Glutamatergic neuron (in vitro differentiated cells): Measurements from ENCODE around the gene DLG2. TPM values are rescaled to one million over a fixed set of nuclear protein-coding genes. Genes with fewer than 3 reads are reported as not detected.

Source experiments
- DNase-seq: peaks from one replicate; pipeline ENCODE4 v3.0.0; 2022
- H3K27ac Mint-ChIP-seq: one replicate; pipeline ENCODE4 v1.8.0; 2020; ENCODE audit warnings: mild to moderate bottlenecking, mixed read lengths, inconsistent platforms; ENCODE audit not compliant: unreplicated experiment
- H3K27me3 Mint-ChIP-seq: one replicate; pipeline ENCODE4 v1.8.0; 2020; ENCODE audit warnings: mild to moderate bottlenecking, moderate library complexity, mixed read lengths, inconsistent platforms; ENCODE audit not compliant: unreplicated experiment
- H3K36me3 Mint-ChIP-seq: one replicate; pipeline ENCODE4 v1.8.0; 2020; ENCODE audit warnings: mild to moderate bottlenecking, mixed read lengths, inconsistent platforms; ENCODE audit not compliant: unreplicated experiment
- H3K4me1 Mint-ChIP-seq: one replicate; pipeline ENCODE4 v1.8.0; 2020; ENCODE audit warnings: mild to moderate bottlenecking, low read depth, mixed read lengths, inconsistent platforms; ENCODE audit not compliant: unreplicated experiment
- H3K4me3 Mint-ChIP-seq: one replicate; pipeline ENCODE4 v1.8.0; 2020; ENCODE audit warnings: mild to moderate bottlenecking, mixed read lengths, inconsistent platforms; ENCODE audit not compliant: unreplicated experiment
- H3K9me3 Mint-ChIP-seq: one replicate; pipeline ENCODE4 v1.8.0; 2020; ENCODE audit warnings: mild to moderate bottlenecking, moderate library complexity, mixed read lengths, inconsistent platforms; ENCODE audit not compliant: unreplicated experiment
- total RNA-seq: library from RNA; stranded (reverse); fragmentation: NEBNext Ultra II Directional; extraction: Animal tissue kit (Norgen Biotek cat#: 25700); gene quantifications from one replicate; pipeline ENCODE4 v1.2.1, GENCODE V29; 2021; ENCODE audit not compliant: unreplicated experiment
- TF ChIP-seq, protein P1 (sequence below): fragments of 200-600 bp; sonication (generic); IDR thresholded peaks from one replicate; pipeline ENCODE4 v1.5.0; 2021; ENCODE audit not compliant: partially characterized antibody, unreplicated experiment

DLG2 gene
- total RNA-seq, 1 donor from 2014 or later, result 2.9 TPM

- no peaks in the 10 kb centered on the region for H3K27me3 Mint-ChIP-seq
- no peak overlapping the region for H3K27ac Mint-ChIP-seq
- H3K36me3 Mint-ChIP-seq, result no peaks in the 10 kb centered on the region
- DNase-seq, result no peak
- H3K9me3 Mint-ChIP-seq, result peaks cover 2% of the 10 kb centered on the region
- TF ChIP-seq, protein P1, sequence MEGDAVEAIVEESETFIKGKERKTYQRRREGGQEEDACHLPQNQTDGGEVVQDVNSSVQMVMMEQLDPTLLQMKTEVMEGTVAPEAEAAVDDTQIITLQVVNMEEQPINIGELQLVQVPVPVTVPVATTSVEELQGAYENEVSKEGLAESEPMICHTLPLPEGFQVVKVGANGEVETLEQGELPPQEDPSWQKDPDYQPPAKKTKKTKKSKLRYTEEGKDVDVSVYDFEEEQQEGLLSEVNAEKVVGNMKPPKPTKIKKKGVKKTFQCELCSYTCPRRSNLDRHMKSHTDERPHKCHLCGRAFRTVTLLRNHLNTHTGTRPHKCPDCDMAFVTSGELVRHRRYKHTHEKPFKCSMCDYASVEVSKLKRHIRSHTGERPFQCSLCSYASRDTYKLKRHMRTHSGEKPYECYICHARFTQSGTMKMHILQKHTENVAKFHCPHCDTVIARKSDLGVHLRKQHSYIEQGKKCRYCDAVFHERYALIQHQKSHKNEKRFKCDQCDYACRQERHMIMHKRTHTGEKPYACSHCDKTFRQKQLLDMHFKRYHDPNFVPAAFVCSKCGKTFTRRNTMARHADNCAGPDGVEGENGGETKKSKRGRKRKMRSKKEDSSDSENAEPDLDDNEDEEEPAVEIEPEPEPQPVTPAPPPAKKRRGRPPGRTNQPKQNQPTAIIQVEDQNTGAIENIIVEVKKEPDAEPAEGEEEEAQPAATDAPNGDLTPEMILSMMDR, result no peak
- H3K4me1 Mint-ChIP-seq, result no peaks in the 10 kb centered on the region
- H3K4me3 Mint-ChIP-seq, result no peak overlapping the region
Measured at GRCh38 chr11:84549217-84549616, 1077.9 kb downstream of the DLG2 start.

DNA sequence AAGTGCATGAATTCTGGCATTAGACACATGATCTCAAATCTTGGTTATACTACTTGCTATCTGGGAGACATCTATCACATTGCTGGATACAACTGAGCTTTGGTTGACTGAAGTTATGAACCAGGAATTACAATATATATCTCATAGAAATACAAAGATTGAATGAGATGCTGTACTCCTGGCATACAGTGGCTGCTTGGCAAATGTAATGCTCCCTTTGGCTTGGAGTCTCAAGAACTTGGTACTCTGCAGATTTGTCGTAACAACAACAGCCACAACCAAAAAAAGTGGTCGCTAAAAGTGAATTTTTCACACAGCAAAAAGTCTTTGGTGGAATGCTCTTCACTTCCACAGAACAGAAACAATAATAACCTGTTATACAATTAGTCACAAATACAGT lies 1082.6 kb downstream of the DLG2 start:
- H3K4me3 Mint-ChIP-seq, result no peak overlapping the region
- H3K36me3 Mint-ChIP-seq, result no peaks in the 10 kb centered on the region
- DNase-seq, result no peak
- H3K9me3 Mint-ChIP-seq, result peaks cover 2% of the 10 kb centered on the region
- no peak overlapping the region for H3K27ac Mint-ChIP-seq
- H3K4me1 Mint-ChIP-seq, result peaks cover 6% of the 10 kb centered on the region
- no peaks in the 10 kb centered on the region for H3K27me3 Mint-ChIP-seq
- TF ChIP-seq, protein P1, result no peak

DNA sequence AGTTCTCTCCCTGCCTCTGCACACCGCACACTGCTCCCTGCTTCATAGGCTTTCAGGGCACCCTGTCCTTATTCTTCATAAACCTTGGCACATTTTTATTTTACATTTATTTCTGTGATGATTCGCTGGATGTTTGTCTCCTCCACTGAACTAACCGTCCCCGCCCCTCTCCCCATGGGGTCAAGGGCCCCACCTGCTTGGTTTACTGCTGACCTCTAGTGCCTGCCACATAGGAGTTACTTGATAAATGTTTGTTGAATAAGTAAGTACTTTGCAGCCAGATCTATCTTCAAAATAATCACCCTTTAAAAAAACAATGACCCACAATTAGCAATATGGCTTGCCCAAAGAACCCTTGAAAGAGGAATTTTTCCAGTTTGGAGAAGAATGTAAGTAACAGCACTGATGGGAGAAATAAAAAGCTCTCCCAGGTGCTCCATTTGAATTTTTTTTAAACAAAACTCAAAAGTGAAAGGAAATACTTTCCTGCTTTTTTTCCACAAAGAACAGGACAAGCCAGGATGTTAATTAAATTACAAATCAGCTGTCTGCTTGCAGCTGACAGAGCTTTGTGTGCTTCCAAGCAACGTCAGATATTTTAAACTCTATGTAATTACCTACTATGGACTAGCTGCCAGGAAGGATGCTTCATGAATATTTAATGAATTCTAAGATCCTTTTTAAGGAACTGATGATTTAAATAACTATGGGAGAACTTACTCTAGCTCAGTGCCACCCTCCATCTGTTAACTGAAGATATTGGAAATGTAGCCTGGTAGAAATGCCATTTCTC lies 1083.6 kb downstream of the DLG2 start:
- DNase-seq, result peak; percentile 20
- H3K27ac Mint-ChIP-seq, result peak overlapping the region; percentile 2
- peaks cover 6% of the 10 kb centered on the region for H3K4me1 Mint-ChIP-seq
- peaks cover 2% of the 10 kb centered on the region for H3K9me3 Mint-ChIP-seq
- no peaks in the 10 kb centered on the region for H3K27me3 Mint-ChIP-seq
- no peak overlapping the region for H3K4me3 Mint-ChIP-seq
- no peaks in the 10 kb centered on the region for H3K36me3 Mint-ChIP-seq
- TF ChIP-seq, protein P1, result no peak

GRCh38 chr11:84541731-84542340 lies 1085.3 kb downstream of the DLG2 start:
- Mint-ChIP-seq H3K27me3 (no peaks in the 10 kb centered on the region), H3K4me3 (no peak overlapping the region), H3K27ac (no peak overlapping the region), H3K36me3 (no peaks in the 10 kb centered on the region), H3K9me3 (peaks cover 2% of the 10 kb centered on the region), H3K4me1 (peaks cover 6% of the 10 kb centered on the region)
- TF ChIP-seq, protein P1, result no peak
- DNase-seq, result no peak

- H3K4me3 Mint-ChIP-seq, result no peak overlapping the region
- H3K36me3 Mint-ChIP-seq, result no peaks in the 10 kb centered on the region
- no peak for DNase-seq
- no peaks in the 10 kb centered on the region for H3K9me3 Mint-ChIP-seq
- no peaks in the 10 kb centered on the region for H3K27me3 Mint-ChIP-seq
- no peaks in the 10 kb centered on the region for H3K4me1 Mint-ChIP-seq
- TF ChIP-seq, protein P1, result no peak
- H3K27ac Mint-ChIP-seq, result no peak overlapping the region
Measured at GRCh38 chr11:84536456-84536855, 1090.7 kb downstream of the DLG2 start.
